ENCODE data around the gene SERPINB10.

SERPINB10 gene

GRCh38 chr18:63982361-63982760 is 74.6 kb downstream of the SERPINB10 start:
- no peak for DNase-seq

Data from MV-4-11 (cell line).